ENCODE results near the gene MYO3B.

The MYO3B gene

GRCh38 chr2:170235860-170236679, 58.1 kb downstream of the MYO3B start:
- no peak for DNase-seq (ENCODE audit: low read depth in 2 of 2)

- no peak for DNase-seq (ENCODE audit: low read depth in 2 of 2)
These were observed 58.7 kb downstream of the MYO3B start for GRCh38 chr2:170236680-170237047.

- DNase-seq (ENCODE audit: low read depth in 2 of 2), result no peak
These were observed 59.7 kb downstream of the MYO3B start for GRCh38 chr2:170237572-170238120.

- DNase-seq (ENCODE audit: low read depth in 2 of 2), result no peak
These were observed 60.8 kb downstream of the MYO3B start for GRCh38 chr2:170238776-170239175.

- no peak for DNase-seq (ENCODE audit: low read depth in 2 of 2)
These were observed 62.7 kb downstream of the MYO3B start for GRCh38 chr2:170240629-170241028.

- no peak for DNase-seq (ENCODE audit: low read depth in 2 of 2)
These were observed 63.8 kb downstream of the MYO3B start for GRCh38 chr2:170241756-170242155.

- no peak for DNase-seq (ENCODE audit: low read depth in 2 of 2)
These were observed 65.3 kb downstream of the MYO3B start for GRCh38 chr2:170243118-170243837.

- no peak for DNase-seq (ENCODE audit: low read depth in 2 of 2)
These were observed 66.0 kb downstream of the MYO3B start for GRCh38 chr2:170243898-170244297.

GRCh38 chr2:170244555-170244954, 66.6 kb downstream of the MYO3B start:
- no peak for DNase-seq (ENCODE audit: low read depth in 2 of 2)

GRCh38 chr2:170245312-170245711, 67.4 kb downstream of the MYO3B start:
- no peak for DNase-seq (ENCODE audit: low read depth in 2 of 2)

GRCh38 chr2:170247333-170247732, 69.4 kb downstream of the MYO3B start:
- DNase-seq (ENCODE audit: low read depth in 2 of 2), result no peak

- DNase-seq (ENCODE audit: low read depth in 2 of 2), result no peak
These were observed 70.0 kb downstream of the MYO3B start for GRCh38 chr2:170247882-170248393.

- DNase-seq (ENCODE audit: low read depth in 2 of 2), result no peak
These were observed 70.8 kb downstream of the MYO3B start for GRCh38 chr2:170248574-170249393.

GRCh38 chr2:170249761-170250160, 71.8 kb downstream of the MYO3B start:
- DNase-seq (ENCODE audit: low read depth in 2 of 2), result no peak

- DNase-seq (ENCODE audit: low read depth in 2 of 2), result no peak
These were observed 72.6 kb downstream of the MYO3B start for GRCh38 chr2:170250584-170250983.

- no peak for DNase-seq (ENCODE audit: low read depth in 2 of 2)
These were observed 74.5 kb downstream of the MYO3B start for GRCh38 chr2:170252414-170252813.

- no peak for DNase-seq (ENCODE audit: low read depth in 2 of 2)
These were observed 75.8 kb downstream of the MYO3B start for GRCh38 chr2:170253721-170254230.

- DNase-seq (ENCODE audit: low read depth in 2 of 2), result no peak
These were observed 76.4 kb downstream of the MYO3B start for GRCh38 chr2:170254293-170254732.

- no peak for DNase-seq (ENCODE audit: low read depth in 2 of 2)
These were observed 77.2 kb downstream of the MYO3B start for GRCh38 chr2:170255137-170255536.

- DNase-seq (ENCODE audit: low read depth in 2 of 2), result no peak
These were observed 78.0 kb downstream of the MYO3B start for GRCh38 chr2:170255971-170256370.

GRCh38 chr2:170258382-170258781, 80.4 kb downstream of the MYO3B start:
- DNase-seq (ENCODE audit: low read depth in 2 of 2), result no peak

- no peak for DNase-seq (ENCODE audit: low read depth in 2 of 2)
These were observed 82.2 kb downstream of the MYO3B start for GRCh38 chr2:170260188-170260587.
